HG03442 (cell line): ENCODE data around the gene PCDH15.
A peak's percentile ranks its signal among the peaks of the same experiment; 100 is the strongest.
"Not testable (repeated sequence)": the region's sequence is repeated elsewhere in the genome, so short reads cannot be mapped to it uniquely, and the experiment has no call there.

Experiments
- ATAC-seq: cut with Tn5 transposase; IDR thresholded peaks from one replicate; pipeline ENCODE4 v1.9.1; 2021; ENCODE audit warnings: mild to moderate bottlenecking, moderate library complexity; ENCODE audit not compliant: unreplicated experiment

PCDH15 gene

GRCh38 chr10:54576541-54576940 is 224.5 kb downstream of the PCDH15 start:
- ATAC-seq, result no peak

GRCh38 chr10:54559498-54559897 is 241.5 kb downstream of the PCDH15 start:
- ATAC-seq, result no peak

- no peak for ATAC-seq
Measured at GRCh38 chr10:54554028-54554427, 247.0 kb downstream of the PCDH15 start.

GRCh38 chr10:54550016-54550415 is 251.0 kb downstream of the PCDH15 start:
- no peak for ATAC-seq

- ATAC-seq, result no peak
Measured at GRCh38 chr10:54531296-54531695, 269.7 kb downstream of the PCDH15 start.

- ATAC-seq, result no peak
Measured at GRCh38 chr10:54530299-54530698, 270.7 kb downstream of the PCDH15 start.

- ATAC-seq, result no peak
Measured at GRCh38 chr10:54525816-54526215, 275.2 kb downstream of the PCDH15 start.

GRCh38 chr10:54515244-54515643 is 285.8 kb downstream of the PCDH15 start:
- not testable (repeated sequence) for ATAC-seq

- ATAC-seq, result no peak
Measured at GRCh38 chr10:54503863-54504262, 297.2 kb downstream of the PCDH15 start.

GRCh38 chr10:54501929-54502328 is 299.1 kb downstream of the PCDH15 start:
- ATAC-seq, result no peak

GRCh38 chr10:54496852-54497251 is 304.2 kb downstream of the PCDH15 start:
- ATAC-seq, result no peak

GRCh38 chr10:54487743-54488142 is 313.3 kb downstream of the PCDH15 start:
- no peak for ATAC-seq

GRCh38 chr10:54485971-54486370 is 315.1 kb downstream of the PCDH15 start:
- ATAC-seq, result no peak

GRCh38 chr10:54484186-54484585 is 316.8 kb downstream of the PCDH15 start:
- ATAC-seq, result no peak

GRCh38 chr10:54478601-54479000 is 322.4 kb downstream of the PCDH15 start:
- no peak for ATAC-seq

- ATAC-seq, result no peak
Measured at GRCh38 chr10:54477738-54478137, 323.3 kb downstream of the PCDH15 start.

GRCh38 chr10:54470324-54470631 is 330.8 kb downstream of the PCDH15 start:
- no peak for ATAC-seq

- no peak for ATAC-seq
Measured at GRCh38 chr10:54469587-54470323, 331.3 kb downstream of the PCDH15 start.

- no peak for ATAC-seq
Measured at GRCh38 chr10:54454271-54454670, 346.8 kb downstream of the PCDH15 start.

- ATAC-seq, result no peak
Measured at GRCh38 chr10:54449056-54449455, 352.0 kb downstream of the PCDH15 start.

GRCh38 chr10:54444170-54444569 is 356.9 kb downstream of the PCDH15 start:
- ATAC-seq, result no peak

- no peak for ATAC-seq
Measured at GRCh38 chr10:54441275-54441674, 359.8 kb downstream of the PCDH15 start.

GRCh38 chr10:54434782-54435181 is 366.2 kb downstream of the PCDH15 start:
- ATAC-seq, result peak; percentile 65
